GM18951 (cell line): ENCODE data around the gene ATAD2B.
A peak's percentile ranks its signal among the peaks of the same experiment; 100 is the strongest.

Source experiments
- POLR2A ChIP-seq: IDR thresholded peaks from 4 replicates; pipeline ENCODE4 v1.6.1; 2011; ENCODE audit warnings: mild to moderate bottlenecking; ENCODE audit not compliant: insufficient read length, insufficient read depth; ENCODE audit errors: extremely low read depth
- in situ Hi-C: fragments of 300-500 bp; cut with MboI; formaldehyde crosslinking; loops from one replicate; pipeline ENCODE4 v1.12.0; 2022; ENCODE audit warnings: low sequenced_read_pairs, mixed read lengths, inconsistent platforms; ENCODE audit not compliant: unreplicated experiment

The ATAD2B gene

DNA sequence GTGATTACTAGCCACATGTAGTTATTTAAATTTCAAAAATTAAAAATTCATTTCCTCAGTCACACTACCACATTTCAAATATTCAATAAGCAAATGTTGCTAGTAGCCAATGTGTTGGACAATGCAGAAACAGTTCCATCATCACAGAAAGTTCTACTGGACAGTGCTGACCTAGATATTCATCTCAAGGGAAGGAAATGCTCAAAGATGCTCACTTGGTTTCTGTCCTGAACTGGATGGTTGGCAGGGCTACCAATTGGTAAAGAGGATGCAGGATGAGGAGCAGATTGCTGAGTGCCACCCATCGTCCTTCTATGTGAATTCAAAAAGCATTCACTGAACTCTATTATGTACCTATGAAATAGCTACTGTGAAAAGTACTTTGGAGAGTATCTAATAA, 7.3 kb upstream of the ATAD2B start:
- no peak for TF ChIP-seq POLR2A
- in situ Hi-C loops = no loop called here

DNA sequence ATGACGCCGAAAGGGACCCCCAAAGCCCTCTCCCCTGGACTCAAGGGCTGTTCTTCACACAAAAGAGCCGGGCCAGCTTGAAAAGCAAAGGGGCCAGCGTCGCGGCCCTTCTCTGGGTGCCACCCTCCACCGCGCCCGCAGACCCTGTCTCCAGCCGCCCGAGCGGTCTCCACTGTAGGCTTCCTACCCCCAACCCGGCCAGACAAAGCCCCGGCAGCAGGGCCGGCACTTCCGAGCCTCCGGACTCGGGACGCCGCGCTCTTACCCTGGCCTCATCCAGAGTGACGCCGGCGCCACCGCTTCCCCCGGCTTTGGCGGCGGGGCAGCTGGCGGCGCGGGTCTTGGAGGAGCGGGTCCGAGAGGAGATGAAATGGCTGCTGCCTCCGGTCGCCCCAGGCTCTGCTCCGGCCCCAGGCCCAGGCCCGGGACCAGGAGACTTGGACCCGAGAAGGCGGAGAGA, 603 bp downstream of the ATAD2B start:
- in situ Hi-C loops = no loop called here
- no peak for TF ChIP-seq POLR2A

DNA sequence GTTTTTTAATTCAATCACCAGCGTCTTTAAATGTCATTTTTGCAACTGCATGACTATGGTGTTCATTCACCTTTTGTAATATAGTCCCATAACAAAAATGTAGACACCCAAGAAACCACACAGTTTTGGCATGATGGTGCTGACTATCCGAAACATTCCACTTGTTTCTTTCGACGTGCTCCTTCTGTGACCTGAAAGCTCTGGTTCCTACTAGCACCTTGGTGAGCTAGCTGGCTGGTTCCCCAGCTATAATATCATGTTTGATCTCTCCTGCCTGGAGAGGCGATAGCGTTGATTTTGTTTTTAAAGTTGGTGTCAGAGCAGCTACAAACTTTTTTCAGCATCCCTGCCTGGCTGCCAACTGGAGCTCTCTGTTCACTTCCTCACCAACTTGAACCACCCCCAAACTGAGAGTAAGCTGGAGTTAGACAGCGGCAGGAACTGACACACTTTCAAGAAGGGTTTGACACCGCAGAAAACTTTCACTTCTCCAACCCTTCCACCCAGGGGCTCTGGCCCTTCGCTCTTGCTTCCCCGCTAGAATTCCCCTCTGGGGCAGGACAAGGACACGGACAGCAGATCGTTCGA, 1.1 kb downstream of the ATAD2B start:
- peak; percentile 70 for TF ChIP-seq POLR2A
- in situ Hi-C loops = no loop called here

DNA sequence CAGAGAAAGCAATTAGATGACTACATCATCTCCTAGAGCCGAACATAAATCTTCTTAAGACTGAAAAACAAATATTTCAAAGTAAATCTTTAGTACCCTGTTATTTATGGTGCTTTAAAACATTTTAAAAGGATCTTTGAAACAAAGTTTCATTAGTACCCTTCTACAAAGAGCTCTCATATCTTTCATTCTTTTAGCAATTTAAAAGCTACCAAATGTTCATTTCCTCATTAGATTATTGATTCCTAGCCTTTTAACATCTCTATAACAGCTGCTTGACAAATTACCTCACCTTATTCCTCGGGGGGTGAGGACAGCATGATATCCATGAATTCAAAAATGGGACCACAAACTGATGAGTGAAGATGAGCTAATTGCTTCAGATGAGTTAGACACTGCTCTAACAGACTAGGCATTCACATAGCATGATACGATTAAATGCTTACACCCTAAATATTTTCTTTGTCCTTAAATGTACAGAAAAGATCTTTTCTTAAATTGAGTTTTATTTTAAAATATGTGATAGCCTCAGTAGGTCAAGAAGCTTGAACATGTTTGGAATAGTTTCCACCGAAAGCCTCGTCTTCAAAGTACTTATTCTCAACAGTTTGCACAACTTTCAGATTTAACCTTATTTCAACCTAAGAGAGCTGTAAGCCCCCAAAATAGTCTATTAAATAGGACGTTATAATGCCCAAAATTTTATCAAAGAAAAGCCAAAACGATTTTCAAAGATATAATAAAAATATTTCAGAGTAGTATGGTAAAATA, 2.1 kb downstream of the ATAD2B start:
- in situ Hi-C loops = no loop called here

DNA sequence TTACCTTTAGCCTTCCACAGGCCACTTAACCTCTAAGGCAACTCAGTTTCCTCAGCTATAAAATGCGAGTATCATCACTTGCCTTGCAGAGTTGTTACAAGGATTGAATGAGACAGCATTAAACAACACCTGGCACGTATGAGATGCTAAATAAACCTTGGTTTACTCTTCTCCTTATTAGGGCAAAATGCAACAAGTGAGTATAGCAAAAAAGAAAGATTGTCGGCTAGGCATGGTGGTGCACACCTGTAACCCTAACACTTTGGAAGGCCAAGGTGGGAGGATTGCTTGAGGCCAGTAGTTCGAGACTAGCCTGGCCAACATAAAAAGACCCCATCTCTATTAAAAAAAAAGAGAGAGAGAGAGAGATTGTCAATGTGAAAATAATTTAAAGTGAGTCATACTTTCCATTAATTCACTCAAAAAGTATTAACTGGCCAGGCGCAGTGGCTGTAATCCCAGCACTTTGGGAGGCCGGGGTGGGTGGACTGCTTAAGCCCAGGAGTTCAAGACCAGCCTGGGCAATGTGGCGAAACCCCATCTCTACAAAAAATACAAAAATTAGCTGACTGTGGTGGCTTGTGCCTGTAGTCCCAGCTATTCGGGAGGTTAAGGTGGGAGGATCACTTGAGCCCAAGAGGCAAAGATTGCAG, 8.0 kb downstream of the ATAD2B start:
- in situ Hi-C loops = no loop called here

More for the DNA sequence above, 2.1 kb downstream of the ATAD2B start:
- TF ChIP-seq POLR2A = no peak

GRCh38 chr2:23916727-23917405, 10.1 kb downstream of the ATAD2B start:
- in situ Hi-C loops = no loop called here

More for the DNA sequence above, 8.0 kb downstream of the ATAD2B start:
- no peak for TF ChIP-seq POLR2A

DNA sequence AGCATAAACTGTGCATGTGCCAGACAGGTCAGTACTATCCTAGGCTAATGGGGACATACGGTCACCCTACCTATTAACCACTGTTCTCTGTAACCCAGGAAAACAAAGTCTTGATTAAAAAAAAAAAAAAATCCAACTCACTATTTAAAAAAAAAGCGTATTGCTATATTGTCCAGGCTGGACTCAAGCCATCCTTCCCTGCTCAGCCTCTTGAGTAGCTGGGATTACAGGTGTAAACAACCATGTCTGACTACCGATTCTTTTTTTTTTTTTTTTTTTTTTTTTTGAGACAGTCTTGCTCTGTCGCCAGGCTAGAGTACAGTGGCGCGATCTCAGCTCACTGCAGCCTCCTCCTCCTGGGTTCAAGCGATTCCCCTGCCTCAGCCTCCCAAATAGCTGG, 11.6 kb downstream of the ATAD2B start:
- TF ChIP-seq POLR2A = no peak
- in situ Hi-C loops = no loop called here

More at GRCh38 chr2:23916727-23917405, 10.1 kb downstream of the ATAD2B start:
- TF ChIP-seq POLR2A = no peak

- TF ChIP-seq POLR2A = no peak
- in situ Hi-C loops = no loop called here
These were observed 14.9 kb downstream of the ATAD2B start for GRCh38 chr2:23912054-23912453.

GRCh38 chr2:23905155-23905554, 21.8 kb downstream of the ATAD2B start:
- TF ChIP-seq POLR2A = no peak
- in situ Hi-C loops = no loop called here

- in situ Hi-C loops = no loop called here
- TF ChIP-seq POLR2A = no peak
These were observed 22.2 kb downstream of the ATAD2B start for GRCh38 chr2:23904692-23905091.

DNA sequence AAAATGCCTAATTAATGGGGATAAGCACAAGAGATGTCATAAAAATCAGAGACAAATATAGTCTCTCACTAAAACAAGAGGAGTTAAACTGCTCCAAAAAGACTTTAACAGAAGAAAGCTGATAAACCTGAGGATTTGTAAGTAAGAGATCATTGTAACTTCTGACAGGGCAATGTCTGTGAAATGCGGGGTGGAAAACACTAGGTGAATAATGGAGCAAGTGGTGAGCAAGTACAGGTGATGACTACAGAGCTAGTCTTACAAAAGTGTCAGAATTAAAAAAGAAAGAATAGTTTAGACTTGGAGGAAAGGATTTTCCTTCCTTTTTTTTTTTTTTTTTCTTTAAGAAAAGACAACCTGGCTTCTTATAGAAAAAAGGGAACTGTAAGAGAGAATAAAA, 22.7 kb downstream of the ATAD2B start:
- TF ChIP-seq POLR2A = no peak
- in situ Hi-C loops = no loop called here

- TF ChIP-seq POLR2A = no peak
- in situ Hi-C loops = no loop called here
These were observed 23.9 kb downstream of the ATAD2B start for GRCh38 chr2:23903034-23903433.
